Measurements from ENCODE around the gene USP47. TPM values are rescaled to one million over a fixed set of nuclear protein-coding genes. Genes with fewer than 3 reads are reported as not detected.

The USP47 gene
- total RNA-seq, 1 donor from 2014 or later = 71.7 TPM

GRCh38 chr11:11968511-11969280 lies 126.9 kb downstream of the USP47 start:
- Mint-ChIP-seq H3K4me1 (peaks cover 64% of the 10 kb centered on the region), H3K9me3 (no peaks in the 10 kb centered on the region), H3K27ac (peak overlapping the region; percentile 85), H3K27me3 (ENCODE audit: insufficient read depth, low read depth) (peaks cover 8% of the 10 kb centered on the region), H3K36me3 (peaks cover 12% of the 10 kb centered on the region), H3K4me3 (no peak overlapping the region)
- H3K9me3 ChIP-seq (ENCODE audit: low read depth) = no peaks in the 10 kb centered on the region
- no peaks in the 10 kb centered on the region for H3K79me2 ChIP-seq (ENCODE audit: low read depth)
- no peaks in the 10 kb centered on the region for H3F3A ChIP-seq (ENCODE audit: low read depth)
- peaks cover 22% of the 10 kb centered on the region for H3K4me1 ChIP-seq
- no peaks in the 10 kb centered on the region for H3K36me3 ChIP-seq
- H3K4me3 ChIP-seq = no peak overlapping the region
- no peak for DNase-seq (ENCODE audit: low spot score)
- H2AFZ ChIP-seq (replicated peaks) = no peak overlapping the region
- H3K4me2 ChIP-seq = no peak overlapping the region
- no peak overlapping the region for H3K27ac ChIP-seq
- no peaks in the 10 kb centered on the region for H4K20me1 ChIP-seq (ENCODE audit: low read depth)
- no peaks in the 10 kb centered on the region for H3K27me3 ChIP-seq
- TF ChIP-seq EZH2 (IDR thresholded peaks at IDR 0.05) (no peak), CTCF (IDR thresholded peaks at IDR 0.05) (no peak), EZH2phosphoT487 (IDR thresholded peaks at IDR 0.05) (no peak)
- no peak overlapping the region for H3K9ac ChIP-seq

GRCh38 chr11:11969380-11970215 lies 127.8 kb downstream of the USP47 start:
- peaks cover 22% of the 10 kb centered on the region for H3K4me1 ChIP-seq
- no peaks in the 10 kb centered on the region for H3K79me2 ChIP-seq (ENCODE audit: low read depth)
- TF ChIP-seq CTCF (IDR thresholded peaks at IDR 0.05) (no peak), EZH2phosphoT487 (IDR thresholded peaks at IDR 0.05) (no peak), EZH2 (IDR thresholded peaks at IDR 0.05) (no peak)
- H3K4me2 ChIP-seq = no peak overlapping the region
- H3K27me3 ChIP-seq = no peaks in the 10 kb centered on the region
- H4K20me1 ChIP-seq (ENCODE audit: low read depth) = no peaks in the 10 kb centered on the region
- Mint-ChIP-seq H3K4me1 (peaks cover 71% of the 10 kb centered on the region), H3K9me3 (no peaks in the 10 kb centered on the region), H3K36me3 (peaks cover 8% of the 10 kb centered on the region), H3K4me3 (no peak overlapping the region), H3K27me3 (ENCODE audit: insufficient read depth, low read depth) (peaks cover 8% of the 10 kb centered on the region), H3K27ac (peak overlapping the region; percentile 77)
- no peaks in the 10 kb centered on the region for H3F3A ChIP-seq (ENCODE audit: low read depth)
- H3K9ac ChIP-seq = no peak overlapping the region
- H3K36me3 ChIP-seq = no peaks in the 10 kb centered on the region
- no peak overlapping the region for H3K27ac ChIP-seq
- no peak for DNase-seq (ENCODE audit: low spot score)
- no peak overlapping the region for H3K4me3 ChIP-seq
- no peaks in the 10 kb centered on the region for H3K9me3 ChIP-seq (ENCODE audit: low read depth)
- H2AFZ ChIP-seq (replicated peaks) = no peak overlapping the region

- Histone ChIP-seq H3K9ac (no peak overlapping the region), H3K9me3 (ENCODE audit: low read depth) (no peaks in the 10 kb centered on the region), H3K4me2 (no peak overlapping the region), H3K4me3 (no peak overlapping the region), H3K27me3 (no peaks in the 10 kb centered on the region), H3K4me1 (peaks cover 22% of the 10 kb centered on the region), H3K36me3 (no peaks in the 10 kb centered on the region), H3F3A (ENCODE audit: low read depth) (no peaks in the 10 kb centered on the region), H3K79me2 (ENCODE audit: low read depth) (no peaks in the 10 kb centered on the region), H2AFZ (replicated peaks) (no peak overlapping the region), H3K27ac (no peak overlapping the region), H4K20me1 (ENCODE audit: low read depth) (no peaks in the 10 kb centered on the region)
- Mint-ChIP-seq H3K27me3 (ENCODE audit: insufficient read depth, low read depth) (peaks cover 8% of the 10 kb centered on the region), H3K9me3 (no peaks in the 10 kb centered on the region), H3K27ac (no peak overlapping the region), H3K4me1 (peaks cover 76% of the 10 kb centered on the region), H3K4me3 (no peak overlapping the region), H3K36me3 (peaks cover 11% of the 10 kb centered on the region)
- TF ChIP-seq EZH2phosphoT487 (IDR thresholded peaks at IDR 0.05) (no peak), EZH2 (IDR thresholded peaks at IDR 0.05) (no peak), CTCF (IDR thresholded peaks at IDR 0.05) (no peak)
- DNase-seq (ENCODE audit: low spot score) = no peak
These were observed 128.8 kb downstream of the USP47 start for GRCh38 chr11:11970556-11970955.

Data from neural progenitor cell (in vitro differentiated cells).